SU-DHL-6 (cell line): ENCODE data around the gene NOPCHAP1.

Experiments
- EZH2phosphoT487 ChIP-seq: fragments of 200-600 bp; sonication (generic), shearing (Covaris generic); conservative IDR thresholded peaks from 2 replicates; pipeline ENCODE4 v1.6.1; 2018; ENCODE audit warnings: mild to moderate bottlenecking, antibody characterized with exemption, low read length, moderate library complexity, mixed read lengths
- TF ChIP-seq, protein P1 (sequence below): fragments of 200-600 bp; sonication (generic); IDR thresholded peaks from one replicate; pipeline ENCODE4 v1.5.1; 2017; ENCODE audit warnings: antibody characterized with exemption, mild to moderate bottlenecking, low read length, moderate library complexity; ENCODE audit not compliant: insufficient read depth, poor library complexity, severe bottlenecking

DNA sequence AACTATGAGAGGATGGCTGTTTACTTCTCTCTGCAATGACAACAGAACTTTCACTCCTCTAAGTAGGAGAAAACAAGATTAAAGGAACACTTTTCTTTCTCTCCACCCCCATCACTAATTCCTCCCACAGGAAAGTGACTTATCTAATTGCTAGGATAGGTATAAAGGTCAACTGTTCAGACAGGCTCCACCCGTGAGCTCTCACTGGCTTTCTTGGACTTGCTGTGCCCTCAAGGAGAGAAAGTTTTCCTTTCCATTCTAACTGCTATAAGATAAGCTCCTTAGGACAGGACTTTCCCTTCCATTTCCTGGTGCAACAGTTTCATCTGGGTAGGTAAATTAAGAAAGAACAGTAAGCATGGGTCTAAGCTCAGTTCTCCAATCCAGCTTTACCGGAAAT lies 32.8 kb upstream of the NOPCHAP1 start:
- TF ChIP-seq, protein P1, sequence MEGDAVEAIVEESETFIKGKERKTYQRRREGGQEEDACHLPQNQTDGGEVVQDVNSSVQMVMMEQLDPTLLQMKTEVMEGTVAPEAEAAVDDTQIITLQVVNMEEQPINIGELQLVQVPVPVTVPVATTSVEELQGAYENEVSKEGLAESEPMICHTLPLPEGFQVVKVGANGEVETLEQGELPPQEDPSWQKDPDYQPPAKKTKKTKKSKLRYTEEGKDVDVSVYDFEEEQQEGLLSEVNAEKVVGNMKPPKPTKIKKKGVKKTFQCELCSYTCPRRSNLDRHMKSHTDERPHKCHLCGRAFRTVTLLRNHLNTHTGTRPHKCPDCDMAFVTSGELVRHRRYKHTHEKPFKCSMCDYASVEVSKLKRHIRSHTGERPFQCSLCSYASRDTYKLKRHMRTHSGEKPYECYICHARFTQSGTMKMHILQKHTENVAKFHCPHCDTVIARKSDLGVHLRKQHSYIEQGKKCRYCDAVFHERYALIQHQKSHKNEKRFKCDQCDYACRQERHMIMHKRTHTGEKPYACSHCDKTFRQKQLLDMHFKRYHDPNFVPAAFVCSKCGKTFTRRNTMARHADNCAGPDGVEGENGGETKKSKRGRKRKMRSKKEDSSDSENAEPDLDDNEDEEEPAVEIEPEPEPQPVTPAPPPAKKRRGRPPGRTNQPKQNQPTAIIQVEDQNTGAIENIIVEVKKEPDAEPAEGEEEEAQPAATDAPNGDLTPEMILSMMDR: no peak
- TF ChIP-seq EZH2phosphoT487: no peak
